Measurements from ENCODE around the gene P3R3URF. TPM values are rescaled to one million over a fixed set of nuclear protein-coding genes. Genes with fewer than 3 reads are reported as not detected.
A peak's percentile ranks its signal among the peaks of the same experiment; 100 is the strongest.

Gene P3R3URF
- total and polyA plus RNA-seq, 2 donors from 2014 or later = not detected

GRCh38 chr1:46169811-46170454, 6.4 kb downstream of the P3R3URF start:
- intact Hi-C loops (cut with DNase I) = no loop called here
- peaks cover 0 to 40% (median 25%) of the 10 kb centered on the region in 3 donors for H3K4me1 ChIP-seq (ENCODE audit: control insufficient read depth in 2 of 3, insufficient read depth in 2 of 3, low read depth in 1 of 3, low read length in 3 of 3)
- no peaks in the 10 kb centered on the region for H3K27me3 ChIP-seq (ENCODE audit: control insufficient read depth, insufficient read depth, low read length)
- H3K9ac ChIP-seq (ENCODE audit: low read length in 3 of 3) = no peak overlapping the region
- H3K9me3 ChIP-seq (ENCODE audit: control insufficient read depth in 2 of 3, insufficient read depth in 1 of 3, low read length in 3 of 3) = no peaks in the 10 kb centered on the region
- no peaks in the 10 kb centered on the region for H3K36me3 ChIP-seq (ENCODE audit: control insufficient read depth in 2 of 3, insufficient read depth in 3 of 3, low read length in 3 of 3)
- no peak overlapping the region for H3K27ac ChIP-seq (ENCODE audit: low read depth in 2 of 2, low read length in 2 of 2)
- DNase-seq (no peak), FAIRE-seq (no peak)
- H3K4me3 ChIP-seq (ENCODE audit: low read length in 3 of 3) = no peak overlapping the region
- no peak for TF ChIP-seq CTCF (IDR thresholded peaks at IDR 0.05; ENCODE audit: borderline replicate concordance, extremely low read depth, insufficient read depth)

GRCh38 chr1:46168477-46168876, 7.8 kb downstream of the P3R3URF start:
- FAIRE-seq = no peak
- peaks cover 0 to 29% (median 13%) of the 10 kb centered on the region in 3 donors for H3K4me1 ChIP-seq (ENCODE audit: control insufficient read depth in 2 of 3, insufficient read depth in 2 of 3, low read depth in 1 of 3, low read length in 3 of 3)

GRCh38 chr1:46166521-46167462, 9.5 kb downstream of the P3R3URF start:
- FAIRE-seq (no peak), DNase-seq (peak in 4 of 5 donors; percentile 33 to 86 (median 55))
- Histone ChIP-seq H3K4me1 (ENCODE audit: control insufficient read depth in 2 of 3, insufficient read depth in 2 of 3, low read depth in 1 of 3, low read length in 3 of 3) (peaks cover 0 to 19% (median 9%) of the 10 kb centered on the region in 3 donors), H3K9me3 (ENCODE audit: control insufficient read depth in 2 of 3, insufficient read depth in 1 of 3, low read length in 3 of 3) (no peaks in the 10 kb centered on the region), H3K9ac (ENCODE audit: low read length in 3 of 3) (peak overlapping the region in 2 of 3 donors; percentile 48 to 67), H3K27me3 (ENCODE audit: control insufficient read depth, insufficient read depth, low read length) (no peaks in the 10 kb centered on the region), H3K36me3 (ENCODE audit: control insufficient read depth in 2 of 3, insufficient read depth in 3 of 3, low read length in 3 of 3) (no peaks in the 10 kb centered on the region), H3K27ac (ENCODE audit: low read depth in 2 of 2, low read length in 2 of 2) (peak overlapping the region; percentile 64 to 84), H3K4me3 (ENCODE audit: low read length in 3 of 3) (peak overlapping the region; percentile 7 to 48 (median 32))
- TF ChIP-seq CTCF (IDR thresholded peaks at IDR 0.05; ENCODE audit: borderline replicate concordance, extremely low read depth, insufficient read depth) = no peak
- intact Hi-C loops (cut with DNase I) = no loop called here

More at GRCh38 chr1:46168477-46168876, 7.8 kb downstream of the P3R3URF start:
- no peak for DNase-seq
- H3K9me3 ChIP-seq (ENCODE audit: control insufficient read depth in 2 of 3, insufficient read depth in 1 of 3, low read length in 3 of 3) = no peaks in the 10 kb centered on the region
- no peak overlapping the region for H3K27ac ChIP-seq (ENCODE audit: low read depth in 2 of 2, low read length in 2 of 2)
- H3K9ac ChIP-seq (ENCODE audit: low read length in 3 of 3) = no peak overlapping the region
- no peaks in the 10 kb centered on the region for H3K27me3 ChIP-seq (ENCODE audit: control insufficient read depth, insufficient read depth, low read length)
- no peak overlapping the region for H3K4me3 ChIP-seq (ENCODE audit: low read length in 3 of 3)
- no peak for TF ChIP-seq CTCF (IDR thresholded peaks at IDR 0.05; ENCODE audit: borderline replicate concordance, extremely low read depth, insufficient read depth)
- no peaks in the 10 kb centered on the region for H3K36me3 ChIP-seq (ENCODE audit: control insufficient read depth in 2 of 3, insufficient read depth in 3 of 3, low read length in 3 of 3)
- intact Hi-C loops (cut with DNase I) = no loop called here
